HAP-1 (cell line): ENCODE measurements around the gene SLC46A3.
"Not testable (repeated sequence)": the region's sequence is repeated elsewhere in the genome, so short reads cannot be mapped to it uniquely, and the experiment has no call there.

Experiments
- DNase-seq, 2 experiments: peaks; one replicate each; pipeline ENCODE4 v3.0.0-alpha.2; 2016 to 2020; ENCODE audit warnings: low spot score in 2 of 2
- H3K27me3 ChIP-seq: fragments of 250-450 bp; sonication (Bioruptor Pico); 2 replicates; pipeline ENCODE4 v1.5.1; 2020; ENCODE audit warnings: low read depth, mild to moderate bottlenecking, moderate library complexity
- H3K36me3 ChIP-seq: fragments of 250-450 bp; sonication (Bioruptor Pico); replicated peaks from 2 replicates; pipeline ENCODE4 v1.5.1; 2020; ENCODE audit warnings: mild to moderate bottlenecking
- H3K4me1 ChIP-seq: fragments of 250-450 bp; sonication (Bioruptor Pico); 2 replicates; pipeline ENCODE4 v1.5.1; 2020; ENCODE audit warnings: mild to moderate bottlenecking
- H3K4me3 ChIP-seq: fragments of 250-450 bp; sonication (Bioruptor Pico); 2 replicates; pipeline ENCODE4 v1.5.1; 2020; ENCODE audit warnings: mild to moderate bottlenecking, moderate library complexity
- H3K9me3 ChIP-seq: fragments of 250-450 bp; sonication (Bioruptor Pico); 2 replicates; pipeline ENCODE4 v1.5.1; 2020; ENCODE audit warnings: mild to moderate bottlenecking, moderate library complexity
- in situ Hi-C: fragments of 300-500 bp; cut with MboI; formaldehyde crosslinking; loops from 3 replicates; pipeline ENCODE4 v1.14.3; 2020; ENCODE audit warnings: low sequenced_read_pairs, inconsistent platforms, mixed read lengths

Gene SLC46A3

GRCh38 chr13:28685114-28685513, 33.7 kb downstream of the SLC46A3 start:
- H3K4me1 ChIP-seq, result no peaks in the 10 kb centered on the region
- no peak overlapping the region for H3K4me3 ChIP-seq
- no peaks in the 10 kb centered on the region for H3K27me3 ChIP-seq
- DNase-seq, result no peak
- in situ Hi-C loops, result loop anchor here (10.0 kb wide), 1 partner anchor 110 kb away; no protein-coding TSS in a partner anchor
- no peaks in the 10 kb centered on the region for H3K9me3 ChIP-seq
- H3K36me3 ChIP-seq, result 0 out of 2 replicates have a peak, but pooled peaks cover 3% of the 10 kb centered on the region

- in situ Hi-C loops, result loop anchor here (10.0 kb wide), 1 partner anchor 111 kb away; no protein-coding TSS in a partner anchor
- no peak overlapping the region for H3K4me3 ChIP-seq
- peak in 1 of 2 experiments; percentile 52 for DNase-seq
These were observed 34.5 kb downstream of the SLC46A3 start for GRCh38 chr13:28684257-28684656.

GRCh38 chr13:28683169-28683568, 35.6 kb downstream of the SLC46A3 start:
- in situ Hi-C loops, result loop anchor here (10.0 kb wide), 1 partner anchor 112 kb away; no protein-coding TSS in a partner anchor
- not testable (repeated sequence) for H3K27me3 ChIP-seq, H3K4me1 ChIP-seq, DNase-seq, H3K4me3 ChIP-seq, H3K36me3 ChIP-seq, H3K9me3 ChIP-seq

More at GRCh38 chr13:28684257-28684656, 34.5 kb downstream of the SLC46A3 start:
- no peaks in the 10 kb centered on the region for H3K27me3 ChIP-seq
- no peaks in the 10 kb centered on the region for H3K4me1 ChIP-seq
- 0 out of 2 replicates have a peak, but pooled peaks cover 3% of the 10 kb centered on the region for H3K36me3 ChIP-seq
- H3K9me3 ChIP-seq, result no peaks in the 10 kb centered on the region

- H3K9me3 ChIP-seq, result no peaks in the 10 kb centered on the region
- in situ Hi-C loops, result loop anchor here (10.0 kb wide), 1 partner anchor 114 kb away; no protein-coding TSS in a partner anchor
- no peaks in the 10 kb centered on the region for H3K27me3 ChIP-seq
- H3K4me3 ChIP-seq, result no peak overlapping the region
- no peak for DNase-seq
- peaks cover 20% of the 10 kb centered on the region for H3K36me3 ChIP-seq
- H3K4me1 ChIP-seq, result no peaks in the 10 kb centered on the region; the same call in 1 of the 2 replicates
These were observed 38.2 kb downstream of the SLC46A3 start for GRCh38 chr13:28680541-28680940.

- no peaks in the 10 kb centered on the region for H3K27me3 ChIP-seq
- H3K9me3 ChIP-seq, result no peaks in the 10 kb centered on the region
- peak in 1 of 2 experiments; percentile 49 for DNase-seq
- no peaks in the 10 kb centered on the region; the same call in 1 of the 2 replicates for H3K4me1 ChIP-seq
- H3K36me3 ChIP-seq, result peaks cover 29% of the 10 kb centered on the region
- no peak overlapping the region for H3K4me3 ChIP-seq
- in situ Hi-C loops, result loop anchor here (10.0 kb wide), 1 partner anchor 115 kb away; no protein-coding TSS in a partner anchor
These were observed 39.1 kb downstream of the SLC46A3 start for GRCh38 chr13:28679628-28680027.

- H3K36me3 ChIP-seq, result peaks cover 37% of the 10 kb centered on the region
- in situ Hi-C loops, result no loop called here
- no peaks in the 10 kb centered on the region; the same call in 1 of the 2 replicates for H3K4me1 ChIP-seq
- H3K27me3 ChIP-seq, result no peaks in the 10 kb centered on the region
- H3K9me3 ChIP-seq, result no peaks in the 10 kb centered on the region
- no peak overlapping the region for H3K4me3 ChIP-seq
- DNase-seq, result no peak
These were observed 40.0 kb downstream of the SLC46A3 start for GRCh38 chr13:28678809-28679208.

GRCh38 chr13:28671126-28671792, 47.5 kb downstream of the SLC46A3 start:
- Histone ChIP-seq H3K27me3 (no peaks in the 10 kb centered on the region), H3K4me1 (no peaks in the 10 kb centered on the region), H3K36me3 (peaks cover 99% of the 10 kb centered on the region), H3K9me3 (no peaks in the 10 kb centered on the region), H3K4me3 (no peak overlapping the region)
- in situ Hi-C loops, result no loop called here
- no peak for DNase-seq

- Histone ChIP-seq H3K36me3 (peaks cover 100% of the 10 kb centered on the region), H3K4me3 (no peak overlapping the region), H3K9me3 (no peaks in the 10 kb centered on the region), H3K27me3 (no peaks in the 10 kb centered on the region), H3K4me1 (no peaks in the 10 kb centered on the region)
- in situ Hi-C loops, result no loop called here
- DNase-seq, result no peak
These were observed 51.8 kb downstream of the SLC46A3 start for GRCh38 chr13:28666897-28667488.

GRCh38 chr13:28659621-28659970, 59.2 kb downstream of the SLC46A3 start:
- no peak for DNase-seq
- Histone ChIP-seq H3K9me3 (no peaks in the 10 kb centered on the region), H3K4me1 (peaks cover 28% of the 10 kb centered on the region), H3K36me3 (peaks cover 40% of the 10 kb centered on the region), H3K27me3 (no peaks in the 10 kb centered on the region), H3K4me3 (peak overlapping the region; percentile 95)
- in situ Hi-C loops, result no loop called here

GRCh38 chr13:28658796-28659620, 59.8 kb downstream of the SLC46A3 start, which contains the start of gene POMP:
Gene POMP, plus strand, starts transcription at chr13:28659130. Its CDS starts 55 bp downstream, at chr13:28659185.
- Histone ChIP-seq H3K4me3 (peak within 1 kb of the TSS; percentile 95), H3K9me3 (no peaks in the 10 kb centered on the region), H3K27me3 (no peaks in the 10 kb centered on the region), H3K4me1 (peaks cover 28% of the 10 kb centered on the region), H3K36me3 (peaks cover 34% of the 10 kb centered on the region)
- DNase-seq, result peak; percentile 93 to 96
- in situ Hi-C loops, result no loop called here

GRCh38 chr13:28658539-28658795, 60.3 kb downstream of the SLC46A3 start:
- H3K4me3 ChIP-seq, result peak overlapping the region; percentile 95
- peaks cover 28% of the 10 kb centered on the region for H3K4me1 ChIP-seq
- no peaks in the 10 kb centered on the region for H3K27me3 ChIP-seq
- peaks cover 29% of the 10 kb centered on the region for H3K36me3 ChIP-seq
- no peak for DNase-seq
- H3K9me3 ChIP-seq, result no peaks in the 10 kb centered on the region
- in situ Hi-C loops, result no loop called here

GRCh38 chr13:28657784-28658538, 60.8 kb downstream of the SLC46A3 start:
- peaks cover 28% of the 10 kb centered on the region for H3K4me1 ChIP-seq
- in situ Hi-C loops, result no loop called here
- peak overlapping the region; percentile 95 for H3K4me3 ChIP-seq
- no peaks in the 10 kb centered on the region for H3K9me3 ChIP-seq
- H3K27me3 ChIP-seq, result no peaks in the 10 kb centered on the region
- peaks cover 24% of the 10 kb centered on the region for H3K36me3 ChIP-seq
- no peak for DNase-seq

- H3K27me3 ChIP-seq, result no peaks in the 10 kb centered on the region
- H3K4me1 ChIP-seq, result peaks cover 28% of the 10 kb centered on the region
- H3K4me3 ChIP-seq, result no peak overlapping the region
- H3K36me3 ChIP-seq, result peaks cover 4% of the 10 kb centered on the region
- no peaks in the 10 kb centered on the region for H3K9me3 ChIP-seq
- in situ Hi-C loops, result no loop called here
- no peak for DNase-seq
These were observed 63.2 kb downstream of the SLC46A3 start for GRCh38 chr13:28655561-28655960.
